ENCODE data around the gene NUDCD3.

- TF ChIP-seq POLR2AphosphoS5 (IDR thresholded peaks at IDR 0.05; ENCODE audit: low read depth): no peak
- no peak for TF ChIP-seq CTCF (conservative IDR thresholded peaks at IDR 0.05; ENCODE audit: low read depth in 2 of 2)
- TF ChIP-seq, protein P1, sequence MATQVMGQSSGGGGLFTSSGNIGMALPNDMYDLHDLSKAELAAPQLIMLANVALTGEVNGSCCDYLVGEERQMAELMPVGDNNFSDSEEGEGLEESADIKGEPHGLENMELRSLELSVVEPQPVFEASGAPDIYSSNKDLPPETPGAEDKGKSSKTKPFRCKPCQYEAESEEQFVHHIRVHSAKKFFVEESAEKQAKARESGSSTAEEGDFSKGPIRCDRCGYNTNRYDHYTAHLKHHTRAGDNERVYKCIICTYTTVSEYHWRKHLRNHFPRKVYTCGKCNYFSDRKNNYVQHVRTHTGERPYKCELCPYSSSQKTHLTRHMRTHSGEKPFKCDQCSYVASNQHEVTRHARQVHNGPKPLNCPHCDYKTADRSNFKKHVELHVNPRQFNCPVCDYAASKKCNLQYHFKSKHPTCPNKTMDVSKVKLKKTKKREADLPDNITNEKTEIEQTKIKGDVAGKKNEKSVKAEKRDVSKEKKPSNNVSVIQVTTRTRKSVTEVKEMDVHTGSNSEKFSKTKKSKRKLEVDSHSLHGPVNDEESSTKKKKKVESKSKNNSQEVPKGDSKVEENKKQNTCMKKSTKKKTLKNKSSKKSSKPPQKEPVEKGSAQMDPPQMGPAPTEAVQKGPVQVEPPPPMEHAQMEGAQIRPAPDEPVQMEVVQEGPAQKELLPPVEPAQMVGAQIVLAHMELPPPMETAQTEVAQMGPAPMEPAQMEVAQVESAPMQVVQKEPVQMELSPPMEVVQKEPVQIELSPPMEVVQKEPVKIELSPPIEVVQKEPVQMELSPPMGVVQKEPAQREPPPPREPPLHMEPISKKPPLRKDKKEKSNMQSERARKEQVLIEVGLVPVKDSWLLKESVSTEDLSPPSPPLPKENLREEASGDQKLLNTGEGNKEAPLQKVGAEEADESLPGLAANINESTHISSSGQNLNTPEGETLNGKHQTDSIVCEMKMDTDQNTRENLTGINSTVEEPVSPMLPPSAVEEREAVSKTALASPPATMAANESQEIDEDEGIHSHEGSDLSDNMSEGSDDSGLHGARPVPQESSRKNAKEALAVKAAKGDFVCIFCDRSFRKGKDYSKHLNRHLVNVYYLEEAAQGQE (IDR thresholded peaks at IDR 0.05; ENCODE audit: unreplicated experiment): no peak
- no peak for TF ChIP-seq JUNB (IDR thresholded peaks at IDR 0.05; ENCODE audit: unreplicated experiment)
- TF ChIP-seq CREB1 (CRISPR knock-in tag; IDR thresholded peaks at IDR 0.05; ENCODE audit: low read depth): no peak
Measured at GRCh38 chr7:44432381-44432977, 58.0 kb downstream of the NUDCD3 start.
